Kidney (tissue), 14 donors: Measurements from ENCODE around the gene USP49. TPM values are rescaled to one million over a fixed set of nuclear protein-coding genes. Genes with fewer than 3 reads are reported as not detected.

ENCODE experiments used
- DNase-seq, 5 donors: peaks; one replicate each; pipeline ENCODE4 v3.0.0-alpha.2; 2013 to 2020
- FAIRE-seq: peaks from 2 replicates; lab custom pipeline; 2012; peaks lifted over from hg19 to GRCh38; lab: Jason Lieb, UNC
- H3K27ac ChIP-seq, 2 donors: one replicate each; pipeline ENCODE4 v1.7.0; 2013; ENCODE audit warnings: low read depth in 2 of 2, low read length in 2 of 2, inconsistent platforms in 1 of 2
- H3K27me3 ChIP-seq: one replicate; pipeline ENCODE4 v1.7.1; 2013; ENCODE audit warnings: low read length, inconsistent platforms; ENCODE audit not compliant: control insufficient read depth, insufficient read depth
- H3K36me3 ChIP-seq, 3 donors: one replicate each; pipeline versions ENCODE4 v1.7.0 to v1.7.1; 2013; ENCODE audit warnings: low read length in 3 of 3, control low read depth in 1 of 3, inconsistent platforms in 1 of 3; ENCODE audit not compliant: insufficient read depth in 3 of 3, control insufficient read depth in 2 of 3
- H3K4me1 ChIP-seq, 3 donors: one replicate each; pipeline versions ENCODE4 v1.7.0 to v1.7.1; 2013; ENCODE audit warnings: low read length in 3 of 3, inconsistent platforms in 1 of 3, low read depth in 1 of 3; ENCODE audit not compliant: control insufficient read depth in 2 of 3, insufficient read depth in 2 of 3
- H3K4me3 ChIP-seq, 3 donors: one replicate each; pipeline versions ENCODE4 v1.7.0 to v1.8.1; 2013; ENCODE audit warnings: low read length in 3 of 3, control low read depth in 1 of 3, inconsistent platforms in 1 of 3
- H3K9ac ChIP-seq, 3 donors: one replicate each; pipeline versions ENCODE4 v1.7.0 to v1.7.1; 2013; ENCODE audit warnings: low read length in 3 of 3, control low read depth in 1 of 3, inconsistent platforms in 1 of 3
- H3K9me3 ChIP-seq, 3 donors: one replicate each; pipeline versions ENCODE4 v1.7.0 to v1.7.1; 2013; ENCODE audit warnings: low read length in 3 of 3, control low read depth in 1 of 3, inconsistent platforms in 1 of 3; ENCODE audit not compliant: control insufficient read depth in 2 of 3, insufficient read depth in 1 of 3
- intact Hi-C: fragments of 100-400 bp; cut with DNase I; formaldehyde crosslinking; loops from one replicate; pipeline ENCODE4 v1.11.1; 2022
- polyA plus RNA-seq: library from polyadenylated mRNA; stranded (reverse); fragments of 350-450 nt; fragmentation: Illumina TruSeq; extraction: RNeasy Lipid Tissue Mini Kit (QIAGEN cat#74804); gene quantifications from one replicate; pipeline ENCODE4 v1.2.3, GENCODE V29; 2014; ENCODE audit warnings: low read depth, low replicate concordance; ENCODE audit not compliant: insufficient read depth
- total RNA-seq: library from RNA; stranded (reverse); fragmentation: NEBNext Ultra II Directional; extraction: Animal tissue kit (Norgen Biotek cat#: 25700); gene quantifications from one replicate; pipeline ENCODE4 v1.2.1, GENCODE V29; 2021
- TF ChIP-seq, protein P1 (sequence below): IDR thresholded peaks from 3 replicates; pipeline ENCODE4 v1.5.1; 2012; ENCODE audit warnings: mild to moderate bottlenecking, moderate library complexity, borderline replicate concordance; ENCODE audit not compliant: insufficient read depth; ENCODE audit errors: extremely low read depth
- donor health status: control.
- donor health status: control.
- donor health status: control.
- donor health status: control.
- donor health status: control.
- donor health status: DM: yes; HTN: yes; CAD: no.
- donor health status: Normal renal cell carcinoma (clear cell type).

Gene USP49
- total and polyA plus RNA-seq, 2 donors from 2014 or later: 1.1 to 3.4 TPM

DNA sequence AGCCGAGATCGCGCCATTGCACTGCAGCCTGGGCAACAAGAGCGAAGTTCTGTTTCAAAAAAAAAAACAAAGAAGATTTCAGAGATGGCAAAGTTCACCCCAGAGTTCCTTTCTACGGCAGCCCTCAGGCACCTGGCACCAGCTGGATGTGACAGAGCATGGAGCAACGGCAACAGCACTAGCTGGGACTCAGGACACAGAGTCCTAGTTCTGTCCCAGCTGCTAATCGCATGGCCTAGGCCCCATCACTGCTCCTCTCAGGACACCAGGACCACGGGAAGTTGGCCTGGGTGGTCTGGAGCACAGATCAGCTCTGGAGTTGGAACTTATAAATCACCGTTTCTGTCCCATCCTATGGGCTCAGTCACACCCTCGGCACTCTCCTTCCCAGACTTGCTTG lies 149.1 kb downstream of the USP49 start:
- no peak overlapping the region for H3K9ac ChIP-seq
- H3K27me3 ChIP-seq: no peaks in the 10 kb centered on the region
- H3K36me3 ChIP-seq: no peaks in the 10 kb centered on the region
- H3K4me3 ChIP-seq: no peak overlapping the region
- no peaks in the 10 kb centered on the region for H3K4me1 ChIP-seq
- no peaks in the 10 kb centered on the region for H3K9me3 ChIP-seq
- DNase-seq (peak in 1 of 5 donors; percentile 22), FAIRE-seq (no peak)
- TF ChIP-seq, protein P1, sequence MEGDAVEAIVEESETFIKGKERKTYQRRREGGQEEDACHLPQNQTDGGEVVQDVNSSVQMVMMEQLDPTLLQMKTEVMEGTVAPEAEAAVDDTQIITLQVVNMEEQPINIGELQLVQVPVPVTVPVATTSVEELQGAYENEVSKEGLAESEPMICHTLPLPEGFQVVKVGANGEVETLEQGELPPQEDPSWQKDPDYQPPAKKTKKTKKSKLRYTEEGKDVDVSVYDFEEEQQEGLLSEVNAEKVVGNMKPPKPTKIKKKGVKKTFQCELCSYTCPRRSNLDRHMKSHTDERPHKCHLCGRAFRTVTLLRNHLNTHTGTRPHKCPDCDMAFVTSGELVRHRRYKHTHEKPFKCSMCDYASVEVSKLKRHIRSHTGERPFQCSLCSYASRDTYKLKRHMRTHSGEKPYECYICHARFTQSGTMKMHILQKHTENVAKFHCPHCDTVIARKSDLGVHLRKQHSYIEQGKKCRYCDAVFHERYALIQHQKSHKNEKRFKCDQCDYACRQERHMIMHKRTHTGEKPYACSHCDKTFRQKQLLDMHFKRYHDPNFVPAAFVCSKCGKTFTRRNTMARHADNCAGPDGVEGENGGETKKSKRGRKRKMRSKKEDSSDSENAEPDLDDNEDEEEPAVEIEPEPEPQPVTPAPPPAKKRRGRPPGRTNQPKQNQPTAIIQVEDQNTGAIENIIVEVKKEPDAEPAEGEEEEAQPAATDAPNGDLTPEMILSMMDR: no peak
- intact Hi-C loops: no loop called here
- no peak overlapping the region for H3K27ac ChIP-seq

DNA sequence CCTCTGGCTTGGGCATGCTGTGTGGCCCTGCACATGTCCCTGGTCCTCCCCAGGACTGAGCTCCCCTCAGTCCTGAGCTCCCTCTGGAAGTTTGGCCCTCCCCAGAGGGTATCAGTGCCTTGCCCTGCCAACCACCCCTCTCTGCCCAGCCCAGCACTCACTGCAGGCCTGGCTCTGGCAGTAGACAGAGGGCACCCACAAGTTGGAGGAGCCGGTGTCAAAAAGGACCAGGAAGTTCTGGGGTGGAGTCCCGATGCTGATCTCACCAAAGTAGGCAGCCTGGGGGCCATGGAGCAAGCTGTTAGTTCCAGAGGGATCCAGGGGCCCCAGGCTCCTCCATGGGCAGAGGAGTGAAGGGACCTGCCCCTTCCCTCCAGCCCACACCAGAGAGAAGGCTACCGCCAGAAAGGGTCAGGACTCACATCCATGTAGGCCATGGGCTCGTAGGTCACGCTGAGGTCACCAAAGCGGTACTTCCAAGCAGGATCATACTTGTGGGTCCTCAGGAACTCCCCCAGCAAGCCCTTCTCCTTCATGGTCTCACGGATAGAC lies 150.9 kb downstream of the USP49 start:
- Histone ChIP-seq H3K27me3 (no peaks in the 10 kb centered on the region), H3K9me3 (no peaks in the 10 kb centered on the region), H3K4me3 (no peak overlapping the region), H3K4me1 (no peaks in the 10 kb centered on the region), H3K36me3 (no peaks in the 10 kb centered on the region), H3K9ac (no peak overlapping the region), H3K27ac (no peak overlapping the region)
- intact Hi-C loops: no loop called here
- DNase-seq (peak in 1 of 5 donors; percentile 51), FAIRE-seq (no peak)
- TF ChIP-seq, protein P1: no peak

DNA sequence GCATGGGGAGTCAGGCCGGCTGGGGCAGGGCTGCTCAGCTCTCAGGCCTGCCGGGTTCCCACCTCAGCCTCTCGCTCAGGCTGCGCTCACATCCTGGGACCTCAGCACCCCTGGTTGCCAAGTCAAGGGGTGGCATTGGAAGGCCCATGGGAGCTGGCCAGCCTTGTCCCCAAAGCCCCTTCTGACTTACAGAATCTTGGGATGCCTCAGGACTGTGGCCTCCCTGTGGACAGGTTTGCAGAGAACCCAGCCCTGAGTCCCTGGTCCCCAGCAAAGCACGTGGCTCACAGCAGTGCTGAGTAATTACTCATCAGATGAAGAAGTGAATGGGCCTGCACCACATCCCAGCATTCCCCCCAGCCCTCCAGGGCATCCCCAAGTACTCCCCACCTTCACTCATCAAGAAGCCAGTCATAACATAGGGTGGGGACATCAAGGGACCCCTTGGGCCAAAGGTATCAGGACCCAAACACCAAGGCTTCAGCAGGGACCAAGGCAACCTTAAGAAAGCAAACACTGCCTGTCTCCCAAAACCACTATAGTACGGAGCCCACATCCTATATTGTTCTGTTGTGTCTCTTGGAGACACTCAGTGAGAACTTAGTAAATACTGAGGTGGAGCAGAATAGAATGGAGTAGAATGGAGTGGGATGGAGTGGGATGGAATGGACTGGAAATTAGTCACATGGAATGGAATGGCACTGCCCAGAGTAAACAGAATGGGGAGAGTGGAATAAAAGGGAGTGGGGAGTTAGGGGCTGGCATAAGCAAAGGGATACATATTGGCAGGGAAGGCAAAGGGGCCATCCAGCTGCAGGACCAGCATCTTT lies 151.6 kb downstream of the USP49 start:
- no peak overlapping the region for H3K4me3 ChIP-seq
- TF ChIP-seq, protein P1: no peak
- no peak overlapping the region for H3K9ac ChIP-seq
- H3K4me1 ChIP-seq: no peaks in the 10 kb centered on the region
- H3K27ac ChIP-seq: no peak overlapping the region
- H3K36me3 ChIP-seq: no peaks in the 10 kb centered on the region
- DNase-seq (no peak), FAIRE-seq (no peak)
- no peaks in the 10 kb centered on the region for H3K27me3 ChIP-seq
- intact Hi-C loops: no loop called here
- H3K9me3 ChIP-seq: no peaks in the 10 kb centered on the region
